GM12878 (cell line): ENCODE results near the gene MRPL50. TPM values are rescaled to one million over a fixed set of nuclear protein-coding genes. Genes with fewer than 3 reads are reported as not detected.

ENCODE experiments used
- ATAC-seq: fragments of 200-7000 bp; cut with Tn5 transposase; 3 replicates; pipeline ENCODE4 v1.9.1; 2020; ENCODE audit warnings: mild to moderate bottlenecking, moderate library complexity
- BruUV-seq: library from RNA; stranded (reverse); fragments of 400-500 nt; replicated peaks from 2 replicates; lab custom pipeline; 2021; lab: Mats Ljungman, UMichigan
- CTCF ChIA-PET: fragments of 300-600 bp; sonication (Branson Sonifier 250); formaldehyde crosslinking; extraction: SDS; loops from one replicate; lab custom pipeline; 2021; ENCODE audit warnings: inconsistent platforms; lab: Yijun Ruan, JAX
- POLR2A ChIA-PET: fragments of 350-600 bp; formaldehyde crosslinking; extraction: SDS; loops from one replicate; lab custom pipeline; 2021; ENCODE audit warnings: inconsistent platforms; lab: Charles Lee
- RAD21 ChIA-PET: fragments of 300-600 bp; sonication (Branson Sonifier 250); formaldehyde crosslinking; loops from one replicate; lab custom pipeline; 2023; ENCODE audit warnings: antibody characterized with exemption; ENCODE audit not compliant: unreplicated experiment; lab: Charles Lee
- SMC1A ChIA-PET: fragments of 300-600 bp; sonication (Branson Sonifier 250); formaldehyde crosslinking; loops from one replicate; lab custom pipeline; 2023; ENCODE audit not compliant: unreplicated experiment, uncharacterized antibody; lab: Charles Lee
- DNase-seq: peaks from one replicate; pipeline ENCODE4 v3.0.0-alpha.2; 2011; ENCODE audit warnings: low read depth, low spot score
- FAIRE-seq: peaks from 3 replicates; lab custom pipeline; 2011; peaks lifted over from hg19 to GRCh38; lab: Jason Lieb, UNC
- H2AFZ ChIP-seq: 2 replicates; pipeline ENCODE4 v1.6.0; 2011; ENCODE audit warnings: low read depth, low read length, control low read depth; ENCODE audit not compliant: control insufficient read depth
- H3K27ac ChIP-seq: 2 replicates; pipeline ENCODE4 v1.5.1; 2011; ENCODE audit warnings: control low read depth; ENCODE audit not compliant: control insufficient read depth, insufficient read depth
- H3K27me3 ChIP-seq, 2 experiments: replicated peaks in 1 of 2; 2 replicates each; pipeline versions ENCODE4 v1.6.0 to v1.6.1; 2011; ENCODE audit warnings: low read length in 1 of 2; ENCODE audit not compliant: control insufficient read depth in 2 of 2, insufficient read depth in 2 of 2
- H3K36me3 ChIP-seq, 2 experiments: 2 replicates each; pipeline ENCODE4 v1.5.1; 2011; ENCODE audit warnings: low read length in 1 of 2; ENCODE audit not compliant: control insufficient read depth in 2 of 2, insufficient read depth in 2 of 2
- H3K4me1 ChIP-seq: 2 replicates; pipeline ENCODE4 v1.6.1; 2011; ENCODE audit warnings: mild to moderate bottlenecking, low read length, moderate library complexity, mixed read lengths; ENCODE audit not compliant: control insufficient read depth, insufficient read depth
- H3K4me2 ChIP-seq: 2 replicates; pipeline ENCODE4 v1.6.0; 2011; ENCODE audit warnings: control low read depth; ENCODE audit not compliant: control insufficient read depth, insufficient read depth
- H3K4me3 ChIP-seq: fragments of 200-600 bp; sonication (generic); 2 replicates; pipeline ENCODE4 v1.5.1; 2016
- H3K79me2 ChIP-seq: 2 replicates; pipeline ENCODE4 v1.6.0; 2011; ENCODE audit warnings: low read length; ENCODE audit not compliant: control insufficient read depth, insufficient read depth
- H3K9ac ChIP-seq: 2 replicates; pipeline ENCODE4 v1.8.0; 2011; ENCODE audit warnings: low read length, control low read depth, mixed read lengths; ENCODE audit not compliant: control insufficient read depth, insufficient read depth
- H3K9me3 ChIP-seq: replicated peaks from 3 replicates; pipeline ENCODE4 v1.5.1; 2011; ENCODE audit warnings: mild to moderate bottlenecking, low read length; ENCODE audit not compliant: control insufficient read depth, insufficient read depth
- H4K20me1 ChIP-seq: 2 replicates; pipeline ENCODE4 v1.6.0; 2011; ENCODE audit not compliant: control insufficient read depth, insufficient read depth
- ATF2 ChIP-seq: IDR thresholded peaks from 2 replicates; pipeline ENCODE4 v1.6.1; 2012; ENCODE audit warnings: low read length, inconsistent platforms
- ATF7 ChIP-seq: fragments of 450-650 bp; IDR thresholded peaks from 2 replicates; pipeline ENCODE4 v1.6.1; 2016; ENCODE audit warnings: low read depth, mild to moderate bottlenecking
- BMI1 ChIP-seq: fragments of 450-650 bp; IDR thresholded peaks from 2 replicates; pipeline ENCODE4 v1.6.1; 2016; ENCODE audit warnings: mild to moderate bottlenecking, moderate library complexity, borderline replicate concordance
- CBX5 ChIP-seq: sonication (generic); IDR thresholded peaks from 2 replicates; pipeline ENCODE4 v1.6.1; 2016; ENCODE audit warnings: low read depth, moderate library complexity, mild to moderate bottlenecking, inconsistent platforms
- CHD1 ChIP-seq: IDR thresholded peaks from 2 replicates; pipeline ENCODE4 v1.6.1; 2012; ENCODE audit warnings: low read depth, low read length, improper control_type of control experiment
- IRF4 ChIP-seq: IDR thresholded peaks from 2 replicates; pipeline ENCODE4 v1.6.1; 2011; ENCODE audit warnings: low read depth, low read length
- KAT2A ChIP-seq: conservative IDR thresholded peaks from 2 replicates; pipeline ENCODE4 v1.6.1; 2011; ENCODE audit warnings: low read depth, low read length; ENCODE audit not compliant: control insufficient read depth
- MYB ChIP-seq: fragments of 150-350 bp; IDR thresholded peaks from 2 replicates; pipeline ENCODE4 v1.6.1; 2014; ENCODE audit warnings: mild to moderate bottlenecking, low read depth, low read length, borderline replicate concordance
- NFIC ChIP-seq: IDR thresholded peaks from 2 replicates; pipeline ENCODE4 v1.6.1; 2012; ENCODE audit warnings: low read depth, mild to moderate bottlenecking, inconsistent platforms, low read length, moderate library complexity
- NR2C1 ChIP-seq: fragments of 450-650 bp; IDR thresholded peaks from 2 replicates; pipeline ENCODE4 v1.6.1; 2017; ENCODE audit warnings: antibody characterized with exemption, mild to moderate bottlenecking, moderate library complexity
- PKNOX1 ChIP-seq: fragments of 450-650 bp; IDR thresholded peaks from 2 replicates; pipeline ENCODE4 v1.6.1; 2016; ENCODE audit warnings: mild to moderate bottlenecking
- RAD21 ChIP-seq: IDR thresholded peaks from 2 replicates; pipeline ENCODE4 v1.6.1; 2011; ENCODE audit warnings: mild to moderate bottlenecking, low read depth, low read length, moderate library complexity; ENCODE audit not compliant: insufficient read depth
- SIN3A ChIP-seq: IDR thresholded peaks from 2 replicates; pipeline ENCODE4 v1.6.1; 2012; ENCODE audit warnings: low read depth, low read length, improper control_type of control experiment
- SMARCA5 ChIP-seq: fragments of 450-650 bp; IDR thresholded peaks from 2 replicates; pipeline ENCODE4 v1.6.1; 2017; ENCODE audit warnings: mild to moderate bottlenecking
- SREBF2 ChIP-seq: IDR thresholded peaks from 2 replicates; pipeline ENCODE4 v1.6.1; 2012; ENCODE audit warnings: mild to moderate bottlenecking, low read length
- STAT1 ChIP-seq: fragments of 450-650 bp; conservative IDR thresholded peaks from 2 replicates; pipeline ENCODE4 v1.6.1; 2014; ENCODE audit warnings: antibody characterized with exemption, mild to moderate bottlenecking
- TBL1XR1 ChIP-seq: IDR thresholded peaks from 2 replicates; pipeline ENCODE4 v1.6.1; 2012; ENCODE audit warnings: low read depth, low read length, improper control_type of control experiment
- USF1 ChIP-seq: IDR thresholded peaks from 2 replicates; pipeline ENCODE4 v1.6.1; 2011; ENCODE audit warnings: borderline replicate concordance, low read depth, mild to moderate bottlenecking, moderate library complexity, mixed read lengths, low read length; ENCODE audit not compliant: insufficient read depth; ENCODE audit errors: extremely low read length
- in situ Hi-C: fragments of 300-500 bp; cut with MboI; formaldehyde crosslinking; loops from 9 replicates; pipeline ENCODE4 v1.14.3; 2018; ENCODE audit warnings: mixed read lengths
- intact Hi-C: fragments of 100-400 bp; cut with micrococcal nuclease; formaldehyde crosslinking; loops from one replicate; pipeline ENCODE4 v1.14.2; 2022; ENCODE audit not compliant: unreplicated experiment
- polyA plus RNA-seq, 11 experiments: library from polyadenylated mRNA; depleted of rRNA in 4 of 11; unstranded in 6 of 11; stranded (reverse) in 5 of 11; fragments of >200 nt; fragmentation: Nextera tagmentation in 4 of 11; fragmentation: Illumina TruSeq in 1 of 11; extraction: Ambion mirVana in 4 of 11; extraction: Trizol in 1 of 11; gene quantifications; 1 replicate in 1 of 11; 2 replicates in 10 of 11; pipeline versions ENCODE4 v1.2.1 to v1.2.3, GENCODE V29; 2011 to 2016; ENCODE audit warnings: inconsistent platforms in 2 of 11, missing spikeins in 2 of 11, low read depth in 1 of 11
- total RNA-seq, 4 experiments: library from RNA; depleted of rRNA in 3 of 4; stranded (reverse); fragments of >200 nt in 3 of 4; fragmentation: Illumina TruSeq in 1 of 4; extraction: Trizol in 1 of 4; gene quantifications; 2 replicates each; pipeline versions ENCODE4 v1.2.1 to v1.2.3, GENCODE V29; 2013 to 2021

MRPL50 gene
- total and polyA plus RNA-seq, 10 of the 15 experiments (the other 5 are each of a cell fraction or from before 2014, with no cell fraction given) = 12.8 to 79.4 (median 27.9) TPM

GRCh38 chr9:101417389-101417788 is 19.0 kb upstream of the MRPL50 start:
- Histone ChIP-seq H4K20me1 (no peaks in the 10 kb centered on the region), H3K9ac (no peak overlapping the region), H3K27me3 (no peaks in the 10 kb centered on the region), H3K4me1 (no peaks in the 10 kb centered on the region), H3K27ac (no peak overlapping the region), H2AFZ (no peak overlapping the region), H3K4me2 (no peak overlapping the region), H3K36me3 (no peaks in the 10 kb centered on the region), H3K79me2 (no peaks in the 10 kb centered on the region), H3K4me3 (no peak overlapping the region), H3K9me3 (no peaks in the 10 kb centered on the region)
- TF ChIP-seq NR2C1 = no peak
- TF ChIP-seq SREBF2 = no peak
- no peak for TF ChIP-seq KAT2A
- TF ChIP-seq BMI1 = no peak
- TF ChIP-seq IRF4 = no peak
- TF ChIP-seq STAT1 = no peak
- no peak for TF ChIP-seq ATF7
- no peak for TF ChIP-seq NFIC
- TF ChIP-seq RAD21 = no peak
- DNase-seq = no peak
- POLR2A ChIA-PET = no interaction called here
- in situ Hi-C loops (no loop called here), intact Hi-C loops (no loop called here)
- CTCF ChIA-PET = no interaction called here
- FAIRE-seq = no peak
- RAD21 ChIA-PET = no interaction called here
- SMC1A ChIA-PET = interaction anchor here (0.8 to 1.1 kb wide), 2 partner anchors 10 to 14 kb away, joined by 4 read pairs; no protein-coding TSS in a partner anchor
- ATAC-seq = no peak
- BruUV-seq = no TSS peak

GRCh38 chr9:101415578-101415977 is 17.2 kb upstream of the MRPL50 start:
- CTCF ChIA-PET = no interaction called here
- intact Hi-C loops = no loop called here
- ATAC-seq (no peak), FAIRE-seq (no peak), DNase-seq (no peak)
- no peaks in the 10 kb centered on the region for H4K20me1 ChIP-seq
- H3K9me3 ChIP-seq = no peaks in the 10 kb centered on the region; the same call in 1 of the 3 replicates
- POLR2A ChIA-PET = no interaction called here
- no peaks in the 10 kb centered on the region for H3K79me2 ChIP-seq
- no peak overlapping the region for H2AFZ ChIP-seq
- no peaks in the 10 kb centered on the region for H3K36me3 ChIP-seq
- no peaks in the 10 kb centered on the region for H3K4me1 ChIP-seq
- SMC1A ChIA-PET = no interaction called here
- RAD21 ChIA-PET = no interaction called here
- H3K27me3 ChIP-seq = no peaks in the 10 kb centered on the region
- in situ Hi-C loops = no loop called here
- no peak overlapping the region for H3K4me3 ChIP-seq
- no TSS peak for BruUV-seq
- H3K27ac ChIP-seq = no peak overlapping the region
- no peak overlapping the region for H3K4me2 ChIP-seq
- H3K9ac ChIP-seq = no peak overlapping the region
- no peak for TF ChIP-seq USF1
- TF ChIP-seq CHD1 = no peak
- TF ChIP-seq SMARCA5 = no peak
- TF ChIP-seq SIN3A = no peak
- TF ChIP-seq ATF2 = no peak
- no peak for TF ChIP-seq TBL1XR1
- no peak for TF ChIP-seq MYB
- TF ChIP-seq CBX5 = no peak
- no peak for TF ChIP-seq PKNOX1
